Upper lobe of right lung (tissue), 1 donor: Measurements from ENCODE around the gene VRK2. TPM values are rescaled to one million over a fixed set of nuclear protein-coding genes. Genes with fewer than 3 reads are reported as not detected.
A peak's percentile ranks its signal among the peaks of the same experiment; 100 is the strongest.
"Not testable (repeated sequence)": the region's sequence is repeated elsewhere in the genome, so short reads cannot be mapped to it uniquely, and the experiment has no call there.

Experiments used
- ATAC-seq: fragments of 200-7000 bp; cut with Tn5 transposase; one replicate; pipeline ENCODE4 v1.9.1; 2020; ENCODE audit warnings: mild to moderate bottlenecking, moderate library complexity
- DNase-seq: peaks from one replicate; pipeline ENCODE4 v3.0.0-alpha.2; 2020
- H3K27ac ChIP-seq: fragments of 200-600 bp; one replicate; pipeline ENCODE4 v1.8.0; 2022
- H3K27me3 ChIP-seq: fragments of 200-600 bp; one replicate; pipeline ENCODE4 v1.8.0; 2022; ENCODE audit warnings: mild to moderate bottlenecking
- H3K36me3 ChIP-seq: fragments of 200-600 bp; one replicate; pipeline ENCODE4 v1.8.0; 2022
- H3K4me1 ChIP-seq: fragments of 200-600 bp; one replicate; pipeline ENCODE4 v1.8.0; 2022
- H3K4me3 ChIP-seq: fragments of 200-600 bp; one replicate; pipeline ENCODE4 v1.8.0; 2022; ENCODE audit warnings: mild to moderate bottlenecking
- H3K9me3 ChIP-seq: fragments of 200-600 bp; one replicate; pipeline ENCODE4 v1.8.0; 2022
- CTCF ChIP-seq: fragments of 200-600 bp; IDR thresholded peaks from one replicate; pipeline ENCODE4 v1.8.0; 2022; ENCODE audit warnings: antibody characterized with exemption
- intact Hi-C: fragments of 100-400 bp; cut with DNase I; formaldehyde crosslinking; loops from one replicate; pipeline ENCODE4 v1.11.0; 2022
- total RNA-seq: library from RNA; stranded (reverse); fragmentation: NEBNext Ultra II Directional; extraction: Animal tissue kit (Norgen Biotek cat#: 25700); gene quantifications from one replicate; pipeline ENCODE4 v1.2.1, GENCODE V29; 2021
- donor health status: DM: no; HTN: yes; CAD: no; lungs with severe emphysema.

VRK2 gene
- total RNA-seq, 1 donor from 2014 or later: 23.8 TPM

GRCh38 chr2:58137856-58138255, 91.2 kb downstream of the VRK2 start:
- Histone ChIP-seq H3K27me3 (no peaks in the 10 kb centered on the region), H3K4me1 (no peaks in the 10 kb centered on the region), H3K36me3 (peaks cover 3% of the 10 kb centered on the region), H3K27ac (no peak overlapping the region), H3K4me3 (no peak overlapping the region), H3K9me3 (no peaks in the 10 kb centered on the region)
- ATAC-seq (no peak), DNase-seq (no peak)
- TF ChIP-seq CTCF: no peak
- intact Hi-C loops: no loop called here

DNA sequence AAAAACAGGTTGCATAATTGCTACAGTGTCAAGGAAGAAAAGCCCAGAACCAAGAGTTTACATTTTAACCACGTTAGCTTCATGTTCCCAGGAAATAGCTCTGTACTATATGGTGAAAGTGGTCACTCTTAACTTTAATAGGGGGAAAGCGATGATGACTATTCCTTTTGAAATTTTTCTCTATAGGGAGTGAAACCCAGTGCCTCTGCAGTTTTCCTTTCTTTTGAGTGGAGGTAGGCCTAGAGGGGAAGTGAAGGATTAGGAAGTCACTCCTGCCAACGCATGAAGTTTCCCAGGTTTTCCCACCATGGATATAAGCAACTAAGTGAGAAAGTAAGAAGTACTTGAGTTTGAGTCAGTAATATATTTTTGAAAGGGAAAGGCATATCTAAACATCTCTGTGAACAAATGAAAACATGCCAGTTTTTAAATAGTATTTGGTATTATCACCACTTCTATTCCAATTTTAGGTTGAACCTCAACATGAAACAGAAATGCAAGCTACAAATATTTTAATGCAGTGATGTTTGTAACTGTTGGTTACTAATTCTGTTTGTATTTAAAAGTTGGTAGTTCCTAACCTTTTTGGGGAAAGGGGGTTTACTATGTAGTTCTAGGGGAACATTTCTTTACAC, 91.9 kb downstream of the VRK2 start:
- Histone ChIP-seq H3K27me3 (no peaks in the 10 kb centered on the region), H3K9me3 (no peaks in the 10 kb centered on the region), H3K4me3 (no peak overlapping the region), H3K36me3 (peaks cover 1% of the 10 kb centered on the region), H3K27ac (no peak overlapping the region), H3K4me1 (no peaks in the 10 kb centered on the region)
- no peak for TF ChIP-seq CTCF
- DNase-seq (no peak), ATAC-seq (no peak)
- intact Hi-C loops: no loop called here

DNA sequence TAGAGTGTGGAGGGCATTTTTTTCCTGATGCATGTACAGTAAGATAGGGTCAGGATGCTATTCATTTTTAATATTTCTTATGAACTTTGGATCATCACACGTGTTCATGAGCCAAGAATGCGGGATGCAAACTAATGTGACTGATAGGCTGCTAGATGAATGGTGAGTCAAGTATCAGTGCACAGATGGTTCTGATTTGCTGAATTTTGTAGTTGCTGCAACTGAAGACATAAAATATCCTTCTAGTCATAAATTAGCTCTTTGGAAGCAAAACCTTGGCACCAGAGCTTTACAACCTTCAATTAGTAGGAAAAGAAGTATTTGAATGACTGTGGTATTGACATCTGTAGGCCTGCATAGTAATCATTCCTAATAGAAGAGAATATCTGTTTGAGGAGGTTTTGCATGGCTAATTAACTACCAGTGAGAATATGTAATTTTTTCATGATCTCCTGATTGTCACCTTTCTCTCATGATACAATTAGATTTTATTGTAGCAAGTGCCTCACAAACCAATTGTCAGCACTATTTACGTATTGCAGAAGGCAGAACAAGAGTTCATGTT, 94.0 kb downstream of the VRK2 start:
- H3K36me3 ChIP-seq: no peaks in the 10 kb centered on the region
- intact Hi-C loops: no loop called here
- no peak overlapping the region for H3K27ac ChIP-seq
- no peak overlapping the region for H3K4me3 ChIP-seq
- H3K4me1 ChIP-seq: no peaks in the 10 kb centered on the region
- DNase-seq (no peak), ATAC-seq (no peak)
- no peak for TF ChIP-seq CTCF
- H3K27me3 ChIP-seq: no peaks in the 10 kb centered on the region
- H3K9me3 ChIP-seq: no peaks in the 10 kb centered on the region

DNA sequence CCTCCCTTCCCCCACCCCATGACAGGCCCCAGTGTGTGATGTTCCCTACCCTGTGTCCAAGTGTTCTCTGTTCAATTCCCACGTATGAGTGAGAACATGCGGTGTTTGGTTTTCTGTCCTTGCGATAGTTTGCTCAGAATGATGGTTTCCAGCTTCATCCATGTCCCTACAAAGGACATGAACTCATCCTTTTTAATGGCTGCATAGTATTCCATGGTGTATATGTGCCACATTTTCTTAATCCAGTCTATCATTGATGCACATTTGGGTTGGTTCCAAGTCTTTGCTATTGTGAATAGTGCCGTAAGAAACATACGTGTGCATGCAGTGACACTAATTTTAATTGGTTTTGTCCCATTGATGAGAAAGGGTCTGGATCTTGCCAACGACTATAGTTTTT, 99.2 kb downstream of the VRK2 start:
- ATAC-seq, H3K27ac ChIP-seq, H3K36me3 ChIP-seq, H3K4me1 ChIP-seq, intact Hi-C loops, H3K27me3 ChIP-seq, DNase-seq, H3K9me3 ChIP-seq, H3K4me3 ChIP-seq: not testable (repeated sequence)

DNA sequence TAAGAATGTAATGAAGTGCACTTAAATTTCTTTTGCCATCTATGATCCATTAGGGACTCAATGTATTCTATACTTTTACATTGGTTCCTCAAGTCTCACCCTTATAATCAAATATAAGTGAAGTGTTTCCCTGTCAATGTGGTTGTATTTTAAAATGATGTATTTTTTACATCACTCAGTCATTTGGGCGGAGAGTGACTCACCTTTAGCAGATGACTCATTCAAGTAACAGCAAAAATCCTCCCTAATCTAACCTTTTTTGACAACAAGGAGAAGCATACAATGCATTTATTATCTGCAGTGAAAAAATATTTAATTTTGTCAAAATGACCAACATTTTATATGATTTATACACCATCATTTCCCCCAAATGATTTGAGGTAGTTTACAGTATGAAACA, 100.1 kb downstream of the VRK2 start:
- no peak overlapping the region for H3K4me3 ChIP-seq
- no peaks in the 10 kb centered on the region for H3K9me3 ChIP-seq
- H3K27me3 ChIP-seq: no peaks in the 10 kb centered on the region
- TF ChIP-seq CTCF: no peak
- no peak overlapping the region for H3K27ac ChIP-seq
- intact Hi-C loops: no loop called here
- no peak for DNase-seq
- H3K4me1 ChIP-seq: no peaks in the 10 kb centered on the region
- no peaks in the 10 kb centered on the region for H3K36me3 ChIP-seq
- no peak for ATAC-seq

DNA sequence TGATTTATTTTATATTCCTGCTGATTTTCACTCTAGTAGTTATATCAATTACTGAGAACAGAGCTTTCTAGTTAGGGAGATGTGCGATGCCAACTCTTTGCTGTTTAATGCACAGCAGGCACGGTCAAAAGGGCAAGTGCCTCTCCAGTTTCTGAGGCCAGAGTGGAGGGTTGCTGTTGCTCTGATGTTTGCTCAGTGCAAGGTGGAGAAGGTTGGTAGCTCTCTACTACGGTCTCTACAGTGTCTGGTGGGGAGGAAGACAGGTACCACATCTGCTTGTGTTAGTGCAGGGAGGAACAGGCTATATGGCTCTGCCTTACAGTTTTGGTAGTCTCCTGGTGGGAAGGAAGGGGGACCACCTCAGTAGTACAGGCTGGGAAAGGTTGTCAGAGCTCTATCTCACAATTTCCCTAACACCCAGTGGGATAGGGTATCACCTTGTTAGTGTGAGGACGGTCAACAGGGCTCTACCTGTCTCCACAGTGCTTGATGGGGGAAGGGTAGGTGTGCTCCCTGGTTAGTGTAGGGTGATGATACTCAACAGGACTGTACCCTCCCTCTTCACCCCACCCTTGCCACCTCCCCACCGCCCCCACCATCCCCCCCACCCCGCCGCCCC, 108.7 kb downstream of the VRK2 start:
- ATAC-seq (peak; percentile 64), DNase-seq (peak; percentile 40)
- H3K27ac ChIP-seq: no peak overlapping the region
- H3K9me3 ChIP-seq: no peaks in the 10 kb centered on the region
- intact Hi-C loops: no loop called here
- no peak for TF ChIP-seq CTCF
- no peaks in the 10 kb centered on the region for H3K4me1 ChIP-seq
- H3K36me3 ChIP-seq: peaks cover 25% of the 10 kb centered on the region
- H3K27me3 ChIP-seq: no peaks in the 10 kb centered on the region
- no peak overlapping the region for H3K4me3 ChIP-seq
